H1 (cell line): ENCODE data around the gene TBC1D7. TPM values are rescaled to one million over a fixed set of nuclear protein-coding genes. Genes with fewer than 3 reads are reported as not detected.

ENCODE experiments used
- CTCF ChIA-PET: fragments of 300-600 bp; sonication (Branson Sonifier 250); formaldehyde crosslinking; loops from one replicate; lab custom pipeline; 2021; ENCODE audit not compliant: partially characterized antibody; lab: Charles Lee
- POLR2A ChIA-PET: fragments of 300-600 bp; sonication (Branson Sonifier 250); formaldehyde crosslinking; loops from one replicate; lab custom pipeline; 2021; ENCODE audit warnings: inconsistent platforms; ENCODE audit not compliant: partially characterized antibody; lab: Charles Lee
- DNase-seq, 2 experiments: peaks; one replicate each; pipeline versions ENCODE4 v3.0.0 to v3.0.0-alpha.2; 2010 to 2022; ENCODE audit warnings: low spot score in 2 of 2, low read depth in 1 of 2, mixed read lengths in 1 of 2
- FAIRE-seq: peaks from 2 replicates; lab custom pipeline; 2011; peaks lifted over from hg19 to GRCh38; lab: Jason Lieb, UNC
- H2AFZ ChIP-seq: 2 replicates; pipeline ENCODE4 v1.8.1; 2012; ENCODE audit warnings: low read length, inconsistent platforms
- H2AK5ac ChIP-seq: 2 replicates; pipeline ENCODE4 v1.6.1; 2013; ENCODE audit warnings: low read depth, low read length
- H2BK120ac ChIP-seq: replicated peaks from 2 replicates; pipeline ENCODE3; 2013; ENCODE audit warnings: low read depth, low read length, inconsistent platforms
- H2BK12ac ChIP-seq: 2 replicates; pipeline ENCODE4 v1.6.1; 2013; ENCODE audit warnings: low read depth, low read length
- H2BK15ac ChIP-seq: 2 replicates; pipeline ENCODE4 v1.6.1; 2013; ENCODE audit warnings: low read length
- H2BK20ac ChIP-seq: 2 replicates; pipeline ENCODE4 v1.6.1; 2013; ENCODE audit warnings: low read length
- H2BK5ac ChIP-seq: 2 replicates; pipeline ENCODE4 v1.6.1; 2013; ENCODE audit warnings: low read depth, low read length
- H3K14ac ChIP-seq: 2 replicates; pipeline ENCODE4 v1.6.1; 2013; ENCODE audit warnings: inconsistent platforms; ENCODE audit not compliant: insufficient read length
- H3K18ac ChIP-seq: 2 replicates; pipeline ENCODE4 v1.6.1; 2013; ENCODE audit warnings: low read length; ENCODE audit errors: extremely low read depth
- H3K23ac ChIP-seq: 2 replicates; pipeline ENCODE4 v1.6.1; 2013; ENCODE audit warnings: inconsistent platforms; ENCODE audit not compliant: insufficient read length
- H3K23me2 ChIP-seq: 2 replicates; pipeline ENCODE4 v1.6.1; 2013; ENCODE audit warnings: low read depth, low read length
- H3K27ac ChIP-seq: 2 replicates; pipeline ENCODE4 v1.6.1; 2011; ENCODE audit warnings: low read depth, low read length, inconsistent platforms
- H3K27me3 ChIP-seq, 4 experiments: replicated peaks in 1 of 4; 1 replicate in 1 of 4; 2 replicates in 3 of 4; pipeline versions ENCODE4 v1.6.1 to v1.8.1; 2011 to 2013; ENCODE audit warnings: low read length in 3 of 4, mild to moderate bottlenecking in 3 of 4, inconsistent platforms in 2 of 4, mixed read lengths in 2 of 4, moderate library complexity in 1 of 4; ENCODE audit not compliant: control insufficient read depth in 3 of 4, insufficient read depth in 3 of 4; ENCODE audit errors: extremely low read depth in 1 of 4
- H3K36me3 ChIP-seq, 4 experiments: 2 replicates each; pipeline versions ENCODE4 v1.6.1 to v1.8.1; 2011 to 2013; ENCODE audit warnings: mild to moderate bottlenecking in 4 of 4, low read length in 3 of 4, moderate library complexity in 2 of 4, control low read depth in 1 of 4, inconsistent platforms in 1 of 4; ENCODE audit not compliant: insufficient read depth in 4 of 4, control insufficient read depth in 2 of 4
- H3K4ac ChIP-seq: replicated peaks from 2 replicates; pipeline ENCODE3; 2013; ENCODE audit warnings: low read length, low read depth, mixed read lengths, inconsistent platforms; ENCODE audit not compliant: insufficient read length
- H3K4me1 ChIP-seq, 4 experiments: replicated peaks in 1 of 4; 1 replicate in 1 of 4; 2 replicates in 3 of 4; pipeline versions ENCODE4 v1.6.1 to v1.8.1; 2011 to 2013; ENCODE audit warnings: low read length in 3 of 4, inconsistent platforms in 2 of 4, mixed read lengths in 1 of 4; ENCODE audit not compliant: insufficient read depth in 4 of 4, control insufficient read depth in 3 of 4
- H3K4me2 ChIP-seq, 2 experiments: 2 replicates each; pipeline versions ENCODE4 v1.6.1 to v1.8.1; 2011 to 2013; ENCODE audit warnings: low read depth in 2 of 2, low read length in 2 of 2, control low read depth in 1 of 2, inconsistent platforms in 1 of 2, mild to moderate bottlenecking in 1 of 2; ENCODE audit not compliant: insufficient read depth in 1 of 2
- H3K4me3 ChIP-seq, 4 experiments: fragments of 200-600, 300-600 bp in 1 of 4; sonication (generic), shearing (Covaris generic), sonication (Bioruptor Twin) in 1 of 4; 2 replicates each; pipeline versions ENCODE4 v1.5.1 to v1.8.1; 2011 to 2016; ENCODE audit warnings: low read length in 4 of 4, low read depth in 3 of 4, control low read depth in 2 of 4, inconsistent platforms in 2 of 4, mild to moderate bottlenecking in 2 of 4, mixed read lengths in 1 of 4, moderate library complexity in 1 of 4; ENCODE audit not compliant: insufficient read depth in 2 of 4; ENCODE audit errors: extremely low read depth in 1 of 4
- H3K56ac ChIP-seq: replicated peaks from 2 replicates; pipeline ENCODE3; 2013; ENCODE audit warnings: low read depth, mild to moderate bottlenecking, mixed read lengths, low read length, inconsistent platforms; ENCODE audit not compliant: insufficient read length
- H3K79me1 ChIP-seq: 2 replicates; pipeline ENCODE4 v1.6.1; 2013; ENCODE audit warnings: low read depth, low read length, control low read depth
- H3K79me2 ChIP-seq, 2 experiments: 2 replicates each; pipeline versions ENCODE4 v1.6.1 to v1.8.1; 2012 to 2013; ENCODE audit warnings: low read length in 2 of 2, mild to moderate bottlenecking in 2 of 2, inconsistent platforms in 1 of 2; ENCODE audit not compliant: insufficient read depth in 2 of 2, control insufficient read depth in 1 of 2
- H3K9ac ChIP-seq, 4 experiments: replicated peaks in 1 of 4; 1 replicate in 1 of 4; 2 replicates in 3 of 4; pipeline versions ENCODE4 v1.6.1 to v1.8.1; 2011 to 2013; ENCODE audit warnings: low read depth in 3 of 4, low read length in 3 of 4, control low read depth in 2 of 4, mild to moderate bottlenecking in 2 of 4, moderate library complexity in 2 of 4, inconsistent platforms in 1 of 4; ENCODE audit errors: extremely low read depth in 1 of 4
- H3K9me3 ChIP-seq, 2 experiments: 2 replicates each; pipeline versions ENCODE4 v1.6.1 to v1.8.1; 2012 to 2013; ENCODE audit warnings: mild to moderate bottlenecking in 2 of 2, moderate library complexity in 2 of 2, control low read depth in 1 of 2, inconsistent platforms in 1 of 2, low read depth in 1 of 2, low read length in 1 of 2, mixed read lengths in 1 of 2; ENCODE audit not compliant: insufficient read depth in 2 of 2
- H4K20me1 ChIP-seq, 2 experiments: replicated peaks in 1 of 2; 2 replicates each; pipeline versions ENCODE3 to v1.8.1; 2011 to 2013; ENCODE audit warnings: inconsistent platforms in 2 of 2, low read length in 2 of 2, mild to moderate bottlenecking in 1 of 2; ENCODE audit not compliant: insufficient read depth in 2 of 2, control insufficient read depth in 1 of 2
- H4K5ac ChIP-seq: 2 replicates; pipeline ENCODE4 v1.6.1; 2013; ENCODE audit warnings: low read length, low read depth, mixed read lengths, inconsistent platforms; ENCODE audit not compliant: insufficient read length
- H4K8ac ChIP-seq: 2 replicates; pipeline ENCODE4 v1.8.0; 2013; ENCODE audit warnings: mild to moderate bottlenecking, moderate library complexity, low read length, inconsistent platforms; ENCODE audit not compliant: insufficient read depth; ENCODE audit errors: extremely low read depth
- H4K91ac ChIP-seq: replicated peaks from 2 replicates; pipeline ENCODE3; 2013; ENCODE audit warnings: low read length, mixed read lengths, inconsistent platforms; ENCODE audit not compliant: insufficient read length
- GABPA ChIP-seq: IDR thresholded peaks from 2 replicates; pipeline ENCODE4 v1.6.1; 2011; ENCODE audit warnings: mild to moderate bottlenecking, low read length, moderate library complexity, borderline replicate concordance; ENCODE audit not compliant: insufficient read depth
- POU5F1 ChIP-seq: IDR thresholded peaks from 2 replicates; pipeline ENCODE4 v1.6.1; 2011; ENCODE audit warnings: low read depth, mild to moderate bottlenecking, low read length, moderate library complexity
- TEAD4 ChIP-seq: IDR thresholded peaks from 2 replicates; pipeline ENCODE4 v1.6.1; 2012; ENCODE audit warnings: low read depth, low read length, inconsistent platforms, mixed read lengths
- WGBS, 2 experiments: shearing (Covaris generic) in 1 of 2; methylation state at CpG; one replicate each; pipeline versions ENCODE4 v1.1.6 to v1.1.7; 2013 to 2015; ENCODE audit warnings: low lambda C conversion rate in 2 of 2, mixed read lengths in 2 of 2, inconsistent platforms in 1 of 2, low coverage in 1 of 2, missing lambda C conversion rate in 1 of 2; ENCODE audit not compliant: insufficient replicate concordance in 2 of 2, insufficient coverage in 1 of 2, insufficient read length in 1 of 2; ENCODE audit errors: extremely low coverage in 1 of 2, missing lambda C conversion rate in 1 of 2; 5-methylcytosine and 5-hydroxymethylcytosine counted together
- polyA plus RNA-seq, 7 experiments: library from polyadenylated mRNA; depleted of rRNA in 3 of 7; stranded (reverse) in 5 of 7; unstranded in 2 of 7; fragments of >200 nt in 5 of 7; fragments of 200-250 nt in 2 of 7; gene quantifications; 1 replicate in 5 of 7; 2 replicates in 1 of 7; 4 replicates in 1 of 7; pipeline versions ENCODE4 v1.2.1 to v1.2.3, GENCODE V29; 2011 to 2013; ENCODE audit warnings: missing spikeins in 2 of 7, mixed read lengths in 2 of 7
- total RNA-seq: library from RNA; stranded (reverse); fragmentation: NEBNext Ultra II Directional; extraction: Animal tissue kit (Norgen Biotek cat#: 25700); gene quantifications from 2 replicates; pipeline ENCODE4 v1.2.1, GENCODE V29; 2021

The TBC1D7 gene
- total and polyA plus RNA-seq, 2 of the 8 experiments (the other 6 are each of a cell fraction or from before 2014, with no cell fraction given): 46.1 to 55.2 TPM

DNA sequence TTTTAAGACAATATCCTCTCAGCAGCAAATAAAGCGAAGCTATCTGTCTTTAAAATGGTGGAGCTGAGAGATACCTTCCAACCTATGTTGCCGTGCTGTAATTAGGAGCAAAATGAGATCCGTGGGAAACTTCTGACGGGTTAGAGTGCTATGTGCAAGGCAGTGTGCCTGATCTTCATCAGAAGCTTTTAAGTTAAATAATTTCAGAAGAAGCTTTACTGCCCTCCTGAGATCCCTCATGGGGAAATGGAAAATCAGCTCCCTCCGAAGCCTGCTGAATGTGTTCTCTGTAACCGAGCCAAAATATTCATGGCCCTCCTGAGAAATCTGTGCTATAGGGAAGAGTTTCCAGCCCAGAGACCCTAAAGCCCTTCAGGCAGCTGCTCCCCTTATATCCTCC is 43.7 kb upstream of the TBC1D7 start:
- no peak overlapping the region for H3K23ac ChIP-seq
- H4K5ac ChIP-seq: no peak overlapping the region
- no peak overlapping the region for H2BK5ac ChIP-seq
- 88% methylated on average over 6 of the region's 6 CpGs; no CpG with 5 or more reads in 1 of the 2 experiments for WGBS, 2 experiments
- no peaks in the 10 kb centered on the region for H3K79me2 ChIP-seq
- H3K4me1 ChIP-seq: peaks cover 0 to 14% (median 4%) of the 10 kb centered on the region in 4 experiments; a peak in 4 of 7 replicates
- no peak overlapping the region for H3K56ac ChIP-seq
- no peak overlapping the region for H2BK120ac ChIP-seq
- no peak overlapping the region for H3K14ac ChIP-seq
- H3K36me3 ChIP-seq: no peaks in the 10 kb centered on the region
- H2AFZ ChIP-seq: no peak overlapping the region
- no peak for FAIRE-seq
- H4K91ac ChIP-seq: no peak overlapping the region
- H2BK12ac ChIP-seq: no peak overlapping the region
- H3K27ac ChIP-seq: no peak overlapping the region
- CTCF ChIA-PET: interaction anchor here (1.1 to 1.4 kb wide), 2 partner anchors 9 to 11 kb away, joined by 3 to 4 read pairs; no protein-coding TSS in a partner anchor
- no peak overlapping the region for H3K4me3 ChIP-seq
- no peak overlapping the region for H3K4me2 ChIP-seq
- no peak overlapping the region for H4K8ac ChIP-seq
- POLR2A ChIA-PET: interaction anchor here (1.1 to 1.7 kb wide), 2 partner anchors 9 to 15 kb away, joined by 3 read pairs; no protein-coding TSS in a partner anchor
- no peaks in the 10 kb centered on the region; the same call in 1 of the 2 replicates for H3K79me1 ChIP-seq
- no peaks in the 10 kb centered on the region for H4K20me1 ChIP-seq
- H3K27me3 ChIP-seq: no peaks in the 10 kb centered on the region
- H2BK20ac ChIP-seq: no peak overlapping the region
- no peak overlapping the region for H2BK15ac ChIP-seq
- H3K4ac ChIP-seq: no peak overlapping the region
- DNase-seq: no peak
- no peaks in the 10 kb centered on the region for H3K9me3 ChIP-seq
- no peak overlapping the region for H3K18ac ChIP-seq
- H2AK5ac ChIP-seq: no peak overlapping the region
- H3K9ac ChIP-seq: no peak overlapping the region
- no peaks in the 10 kb centered on the region; the same call in 1 of the 2 replicates for H3K23me2 ChIP-seq
- TF ChIP-seq POU5F1: no peak
- TF ChIP-seq TEAD4: no peak
- no peak for TF ChIP-seq GABPA
